T47D (cell line): ENCODE results near the gene FGGY.
"Not testable (repeated sequence)": the region's sequence is repeated elsewhere in the genome, so short reads cannot be mapped to it uniquely, and the experiment has no call there.

Experiments used
- DNase-seq, 2 experiments: peaks; one replicate each; pipeline versions ENCODE4 v3.0.0 to v3.0.0-alpha.2; 2011 to 2012; ENCODE audit warnings: low read depth in 1 of 2, low spot score in 1 of 2
- JUND ChIP-seq: IDR thresholded peaks from 2 replicates; pipeline ENCODE4 v1.6.1; 2012; ENCODE audit warnings: low read depth
- in situ Hi-C: cut with HindIII; loops from 2 replicates; pipeline ENCODE4 v1.10.0; 2016; ENCODE audit warnings: low sequenced_read_pairs, low pct_unique_long_range_greater_than_20kb

FGGY gene

DNA sequence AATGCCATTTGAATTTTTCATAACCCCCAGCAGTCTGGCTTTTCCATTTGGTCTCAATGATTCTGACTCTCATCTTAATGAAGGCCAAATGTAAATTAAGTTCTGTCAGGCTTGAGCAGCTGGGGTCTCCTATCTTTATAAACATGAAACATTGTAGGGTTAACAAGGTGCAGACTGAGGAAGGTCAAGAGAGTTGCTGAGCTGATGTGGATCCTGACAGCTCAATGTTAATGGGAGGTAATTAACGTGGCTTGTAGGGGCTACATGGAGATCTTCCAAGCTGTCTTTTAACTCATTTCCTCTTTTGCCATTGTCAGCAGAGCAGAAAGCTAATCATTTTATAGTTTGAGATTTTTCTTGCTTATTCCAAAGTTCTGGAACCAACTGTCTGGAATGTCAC lies 55.2 kb downstream of the FGGY start:
- in situ Hi-C loops: no loop called here
- no peak for DNase-seq
- TF ChIP-seq JUND: no peak

DNA sequence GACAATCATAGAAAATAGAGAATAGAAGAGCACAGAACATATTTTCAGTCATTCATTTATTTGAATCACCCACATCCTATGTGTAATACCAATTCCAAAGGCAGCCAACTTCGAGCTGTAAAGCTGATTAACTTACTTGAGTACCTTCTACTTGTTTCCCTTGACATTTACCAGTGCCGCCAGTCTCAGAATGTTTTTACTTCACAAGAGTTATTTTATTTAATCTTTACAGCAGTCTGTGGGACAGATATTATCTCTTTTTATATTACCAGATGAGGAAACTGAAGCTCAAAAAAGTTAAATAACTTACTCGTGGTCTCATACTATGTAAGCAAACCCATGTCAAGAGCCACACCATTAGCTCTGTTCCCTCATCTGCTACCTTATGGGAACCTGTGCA lies 56.6 kb downstream of the FGGY start:
- TF ChIP-seq JUND: no peak
- in situ Hi-C loops: no loop called here
- no peak for DNase-seq

DNA sequence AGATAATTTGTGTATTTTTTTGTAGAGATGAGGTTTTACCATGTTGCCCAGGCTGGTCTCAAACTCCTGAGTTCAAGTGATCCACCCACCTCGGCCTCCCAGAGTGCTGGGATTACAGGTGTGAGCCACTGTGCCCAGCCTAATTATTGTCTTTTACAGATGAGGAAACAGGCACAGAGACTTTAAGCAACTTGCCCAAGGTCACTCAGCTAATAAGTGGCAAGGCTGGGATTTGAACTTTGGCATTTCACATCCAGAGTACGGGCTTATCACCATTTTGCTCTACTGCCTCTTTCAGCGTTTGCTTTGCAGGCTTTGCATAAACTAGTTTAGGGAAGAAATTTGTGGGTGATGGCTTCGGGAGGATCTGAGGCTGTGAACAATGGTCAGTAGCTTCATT lies 57.3 kb downstream of the FGGY start:
- DNase-seq, in situ Hi-C loops: not testable (repeated sequence)

DNA sequence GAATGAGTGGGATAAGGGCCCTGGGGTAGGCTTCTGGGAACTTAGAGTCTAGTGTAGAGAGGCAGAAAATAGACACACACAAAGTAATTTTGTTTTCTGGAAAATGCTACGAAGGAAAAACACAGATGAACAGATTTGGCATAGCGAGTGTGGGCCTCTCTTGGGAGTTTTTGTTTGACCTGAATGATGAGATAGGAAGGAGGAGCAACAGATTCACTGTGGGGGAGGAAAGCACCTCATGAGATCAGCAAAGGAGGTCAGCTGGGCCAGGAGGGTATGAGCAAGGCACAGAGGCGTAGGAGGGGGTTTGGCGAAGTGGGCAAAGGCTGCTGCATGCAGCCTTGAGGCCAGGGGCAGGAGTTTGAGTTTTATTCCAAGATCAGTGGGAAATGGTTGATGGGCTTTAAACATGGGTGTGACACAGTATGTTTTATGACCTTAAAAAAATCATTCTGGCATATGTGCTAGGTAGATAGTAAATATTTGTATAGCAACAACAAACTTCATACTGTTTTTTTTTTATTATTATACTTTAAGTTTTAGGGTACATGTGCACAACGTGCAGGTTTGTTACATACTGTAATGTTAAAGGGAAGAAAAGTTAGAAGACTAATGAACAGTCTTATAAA lies 57.9 kb downstream of the FGGY start:
- TF ChIP-seq JUND: no peak
- in situ Hi-C loops: no loop called here
- no peak for DNase-seq

DNA sequence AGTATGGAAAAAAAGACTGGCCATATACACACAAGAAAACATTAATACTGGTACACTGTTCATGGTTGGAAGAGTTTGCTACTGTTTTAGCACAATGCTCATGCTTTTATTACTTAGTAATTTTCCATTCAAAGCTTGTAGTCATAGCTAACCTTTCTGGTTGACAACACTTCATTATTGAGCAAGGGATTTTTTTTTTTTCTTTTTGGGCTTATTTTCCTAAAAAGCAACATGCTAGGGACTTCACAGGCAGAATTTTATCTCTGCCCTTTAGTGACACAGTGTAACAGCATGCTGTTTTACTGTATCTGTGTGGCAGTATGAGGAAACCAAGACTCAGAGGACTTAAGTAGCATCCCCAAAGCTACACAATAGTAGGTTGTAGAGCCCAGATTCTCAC lies 58.5 kb downstream of the FGGY start:
- in situ Hi-C loops: no loop called here
- no peak for DNase-seq
- no peak for TF ChIP-seq JUND

DNA sequence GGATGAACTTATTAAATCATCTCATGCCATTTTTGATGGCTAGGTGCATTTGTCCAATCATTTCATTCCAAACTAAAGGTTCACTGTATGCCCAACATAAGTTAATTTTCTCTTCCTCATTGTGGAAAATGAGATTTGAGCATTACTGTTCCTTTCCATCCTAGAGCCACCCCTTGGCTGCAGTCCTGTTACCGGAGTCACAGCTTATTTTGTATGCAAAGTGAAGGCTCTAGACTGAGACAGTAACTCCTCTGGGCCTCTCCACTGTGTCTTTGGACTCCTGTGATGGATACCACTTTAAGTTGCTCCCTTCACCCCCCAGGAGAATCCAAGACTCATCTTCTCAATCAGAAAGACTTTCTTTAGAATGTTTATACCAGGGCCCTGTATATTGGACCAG lies 59.7 kb downstream of the FGGY start:
- DNase-seq: no peak
- in situ Hi-C loops: no loop called here
- TF ChIP-seq JUND: no peak

DNA sequence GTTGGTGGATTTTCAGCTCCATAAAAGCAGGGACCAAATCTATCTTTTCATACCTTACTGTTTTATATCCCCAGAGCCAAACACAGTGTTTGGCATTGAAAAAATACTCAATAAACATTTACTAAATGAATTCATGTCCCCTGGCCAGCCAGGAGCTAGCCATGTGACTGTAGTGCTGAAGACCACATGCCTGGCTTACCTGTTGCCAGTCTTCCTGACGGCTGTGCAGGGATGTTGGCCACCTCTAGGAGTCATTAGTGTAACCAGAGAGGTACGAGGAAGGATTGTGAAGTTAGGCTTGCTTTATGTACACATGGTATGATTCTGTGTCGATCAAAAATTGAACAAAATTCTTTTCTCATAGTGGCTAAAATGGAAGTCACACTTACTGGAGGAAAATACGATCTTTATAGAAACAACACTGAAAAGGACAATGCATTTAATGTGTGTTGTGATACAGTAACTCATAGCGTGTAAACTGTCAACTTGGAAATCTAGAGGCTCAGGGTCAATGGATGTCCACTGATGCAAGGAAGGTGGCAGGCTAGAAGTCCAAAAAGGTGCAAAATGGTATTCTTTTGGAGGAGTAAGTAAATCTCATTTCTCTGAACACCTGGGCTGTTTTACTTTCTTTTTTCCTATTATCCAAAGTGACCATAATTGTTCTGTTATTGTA lies 60.9 kb downstream of the FGGY start:
- in situ Hi-C loops: no loop called here
- TF ChIP-seq JUND: no peak
- peak in 1 of 2 experiments; percentile 31 for DNase-seq

DNA sequence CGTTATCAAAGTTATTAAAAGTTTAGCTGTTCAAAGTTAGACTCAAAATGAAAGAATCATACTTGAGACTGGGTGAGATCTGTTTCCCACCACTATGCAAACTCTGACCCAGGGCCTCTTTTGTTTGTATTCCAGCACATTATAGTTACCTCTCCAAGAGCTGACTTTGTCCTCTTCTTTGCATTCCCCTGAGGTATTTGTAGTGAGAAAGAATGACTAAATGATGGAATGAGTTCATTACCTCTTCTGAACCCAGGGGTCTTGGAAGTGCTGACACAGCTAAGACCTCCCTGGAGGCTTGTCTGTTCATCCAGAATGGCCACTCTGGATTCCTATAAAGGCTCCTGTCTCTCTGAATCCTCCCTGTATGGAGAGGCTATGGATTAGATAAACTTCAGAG lies 62.4 kb downstream of the FGGY start:
- in situ Hi-C loops: no loop called here
- TF ChIP-seq JUND: no peak
- no peak for DNase-seq

DNA sequence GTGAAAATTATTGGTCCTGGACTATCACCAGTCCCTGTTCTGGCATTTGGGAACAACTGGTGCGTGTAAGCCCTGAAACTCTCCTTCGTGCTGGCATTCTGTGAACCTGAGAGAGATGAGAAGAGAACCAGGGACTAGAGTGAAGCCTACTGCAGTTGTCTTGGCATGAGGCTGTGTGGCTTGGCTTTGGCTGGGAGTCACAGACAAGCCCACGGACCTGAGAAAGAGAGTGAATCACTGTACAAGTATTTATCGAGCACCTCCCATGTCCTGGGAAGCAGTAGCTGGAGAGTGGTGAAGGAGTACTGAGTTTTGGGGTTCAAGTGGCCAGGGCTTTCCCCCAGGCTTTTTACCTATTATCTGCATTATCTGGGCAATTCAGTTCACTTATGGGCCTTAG lies 63.3 kb downstream of the FGGY start:
- no peak for TF ChIP-seq JUND
- DNase-seq: no peak
- in situ Hi-C loops: no loop called here

DNA sequence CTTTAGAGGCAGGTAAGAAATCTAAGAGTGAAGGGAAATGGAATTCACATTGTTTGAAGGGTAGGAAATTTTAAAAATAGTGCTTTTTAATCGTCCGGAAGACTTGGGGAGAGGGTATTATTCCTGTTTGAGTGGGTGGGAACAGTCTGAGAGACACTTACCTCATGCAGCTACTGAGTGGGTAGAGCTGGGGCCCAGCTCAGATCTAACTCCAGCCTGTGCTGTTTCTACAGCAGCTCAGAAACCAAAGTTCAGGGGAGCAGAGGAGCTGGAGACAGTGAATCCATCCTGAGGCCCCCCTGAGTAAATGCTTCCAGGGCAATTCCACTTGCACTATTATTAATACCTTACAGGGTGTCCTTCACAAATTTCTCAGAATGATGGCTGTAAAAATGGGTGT lies 63.8 kb downstream of the FGGY start:
- DNase-seq: no peak
- in situ Hi-C loops: no loop called here
- TF ChIP-seq JUND: no peak

DNA sequence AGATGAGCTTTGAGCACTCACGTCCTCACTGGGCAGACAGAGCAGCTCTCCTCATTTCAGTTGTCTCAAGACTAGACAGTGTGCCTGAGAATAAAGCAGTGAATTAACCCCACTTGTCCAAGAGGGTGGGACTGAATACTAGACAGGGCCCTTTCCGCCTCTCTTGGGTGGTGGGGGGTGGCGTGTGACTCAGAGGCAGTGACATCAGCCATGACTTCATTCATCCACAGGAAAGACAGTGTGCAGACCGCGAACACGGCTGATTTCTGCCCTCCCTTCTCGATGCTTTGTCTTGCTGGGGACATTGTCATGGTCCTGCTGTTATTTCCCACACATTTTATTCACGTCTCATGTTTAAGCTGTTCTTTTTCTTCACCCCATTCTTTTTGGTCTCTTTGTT lies 64.9 kb downstream of the FGGY start:
- in situ Hi-C loops: no loop called here
- no peak for DNase-seq
- TF ChIP-seq JUND: no peak

DNA sequence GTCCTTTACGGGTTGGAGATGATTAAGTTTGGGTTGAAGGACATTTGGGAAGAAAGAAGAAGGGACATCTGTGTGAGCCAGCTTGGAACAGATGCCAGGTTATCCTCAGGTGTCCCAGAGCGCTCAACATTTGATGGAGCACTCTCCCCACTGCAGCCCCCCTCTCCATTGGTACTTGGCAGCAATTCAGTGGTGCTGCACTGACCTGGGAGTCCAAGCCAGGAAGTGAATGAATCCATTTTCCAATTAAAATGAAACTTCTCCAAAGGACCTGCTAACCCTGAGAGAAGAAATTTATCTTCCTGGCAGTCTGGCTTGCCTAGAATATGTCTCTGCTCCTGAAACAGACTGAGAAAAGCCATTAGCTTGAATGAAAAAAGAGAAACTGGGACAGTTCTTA lies 67.1 kb downstream of the FGGY start:
- no peak for TF ChIP-seq JUND

DNA sequence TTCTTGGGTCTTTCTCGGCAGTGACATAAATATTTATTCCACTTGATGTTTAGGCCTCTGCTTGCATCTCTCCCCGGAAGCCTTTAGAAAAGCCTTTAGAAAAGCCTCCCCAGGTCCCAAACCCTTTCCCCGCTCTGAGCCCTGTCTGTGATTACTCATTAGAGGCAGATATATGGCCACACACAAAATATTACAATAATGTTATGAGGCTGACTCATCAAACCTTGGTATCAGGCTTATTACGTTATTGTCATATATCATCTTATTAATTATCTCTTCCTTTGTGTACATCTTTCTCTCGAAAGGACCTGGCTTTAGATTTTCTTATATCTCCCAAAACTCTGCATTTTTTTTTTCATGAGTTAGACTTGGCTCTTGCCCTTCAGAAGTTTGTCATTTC lies 69.5 kb downstream of the FGGY start:
- in situ Hi-C loops: no loop called here
- DNase-seq: no peak
- no peak for TF ChIP-seq JUND

More for the DNA sequence above, 67.1 kb downstream of the FGGY start:
- no peak for DNase-seq
- in situ Hi-C loops: no loop called here
